Activated CD4-positive, alpha-beta T cell treated with anti-CD3 and anti-CD28 coated beads, Interleukin-2, Interleukin-4, amounts not matched to agents 100 ng/mL and 50 ng/mL, durations not matched to agents 16 hours and 8 hours (primary cell): ENCODE measurements around the gene DDC.
A peak's percentile ranks its signal among the peaks of the same experiment; 100 is the strongest.
"Not testable (repeated sequence)": the region's sequence is repeated elsewhere in the genome, so short reads cannot be mapped to it uniquely, and the experiment has no call there.

ENCODE experiments used
- DNase-seq: peaks from one replicate; pipeline ENCODE4 v3.0.0-alpha.2; 2020; ENCODE audit warnings: low spot score

Gene DDC

GRCh38 chr7:50554431-50555322, 10.5 kb downstream of the DDC start:
- DNase-seq: no peak

GRCh38 chr7:50553973-50554372, 11.2 kb downstream of the DDC start:
- no peak for DNase-seq

GRCh38 chr7:50552921-50553320, 12.3 kb downstream of the DDC start:
- DNase-seq: no peak

- no peak for DNase-seq
Measured at GRCh38 chr7:50552139-50552538, 13.1 kb downstream of the DDC start.

- DNase-seq: not testable (repeated sequence)
Measured at GRCh38 chr7:50545613-50546012, 19.6 kb downstream of the DDC start.

- DNase-seq: no peak
Measured at GRCh38 chr7:50544992-50545391, 20.2 kb downstream of the DDC start.

GRCh38 chr7:50543776-50544442, 21.3 kb downstream of the DDC start:
- DNase-seq: no peak

- no peak for DNase-seq
Measured at GRCh38 chr7:50542132-50542531, 23.1 kb downstream of the DDC start.

GRCh38 chr7:50540785-50541579, 24.2 kb downstream of the DDC start:
- DNase-seq: no peak

GRCh38 chr7:50539725-50540124, 25.5 kb downstream of the DDC start:
- no peak for DNase-seq

- no peak for DNase-seq
Measured at GRCh38 chr7:50538478-50538877, 26.7 kb downstream of the DDC start.

- no peak for DNase-seq
Measured at GRCh38 chr7:50537417-50537816, 27.8 kb downstream of the DDC start.

GRCh38 chr7:50535291-50535711, 29.9 kb downstream of the DDC start:
- not testable (repeated sequence) for DNase-seq

- peak; percentile 72 for DNase-seq
Measured at GRCh38 chr7:50534690-50535290, 30.4 kb downstream of the DDC start.

- DNase-seq: no peak
Measured at GRCh38 chr7:50533866-50534265, 31.3 kb downstream of the DDC start.

GRCh38 chr7:50531928-50532327, 33.3 kb downstream of the DDC start:
- DNase-seq: no peak

GRCh38 chr7:50531401-50531911, 33.7 kb downstream of the DDC start:
- DNase-seq: peak; percentile 71

GRCh38 chr7:50530766-50531165, 34.4 kb downstream of the DDC start:
- DNase-seq: peak; percentile 60

- no peak for DNase-seq
Measured at GRCh38 chr7:50529093-50529862, 35.9 kb downstream of the DDC start.

GRCh38 chr7:50528266-50529092, 36.7 kb downstream of the DDC start:
- no peak for DNase-seq
